HG02852 (cell line): ENCODE measurements around the gene SMAD5.

Experiments used
- ATAC-seq: cut with Tn5 transposase; IDR thresholded peaks from one replicate; pipeline ENCODE4 v1.9.1; 2021; ENCODE audit warnings: mild to moderate bottlenecking, moderate library complexity; ENCODE audit not compliant: unreplicated experiment

Gene SMAD5

GRCh38 chr5:136153581-136154236 is 21.1 kb downstream of the SMAD5 start:
- no peak for ATAC-seq

DNA sequence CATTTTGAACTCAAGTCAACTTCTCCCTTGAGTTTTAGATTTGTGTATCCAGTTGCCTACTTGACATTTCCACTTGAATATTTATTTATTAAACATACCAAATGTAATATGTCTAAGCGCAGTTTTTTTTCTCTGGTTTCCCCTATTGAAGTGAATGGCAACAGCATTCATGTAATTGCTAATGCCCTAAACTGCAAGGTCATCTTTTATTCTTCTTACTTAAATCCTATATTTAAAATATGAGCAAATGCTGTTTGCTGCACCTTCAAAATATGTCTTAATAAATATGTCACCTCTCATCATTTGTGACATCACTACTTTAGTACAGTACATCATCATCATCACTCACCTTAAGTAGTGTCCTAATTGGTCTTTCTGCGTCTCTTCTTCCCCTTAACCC is 22.4 kb downstream of the SMAD5 start:
- no peak for ATAC-seq

DNA sequence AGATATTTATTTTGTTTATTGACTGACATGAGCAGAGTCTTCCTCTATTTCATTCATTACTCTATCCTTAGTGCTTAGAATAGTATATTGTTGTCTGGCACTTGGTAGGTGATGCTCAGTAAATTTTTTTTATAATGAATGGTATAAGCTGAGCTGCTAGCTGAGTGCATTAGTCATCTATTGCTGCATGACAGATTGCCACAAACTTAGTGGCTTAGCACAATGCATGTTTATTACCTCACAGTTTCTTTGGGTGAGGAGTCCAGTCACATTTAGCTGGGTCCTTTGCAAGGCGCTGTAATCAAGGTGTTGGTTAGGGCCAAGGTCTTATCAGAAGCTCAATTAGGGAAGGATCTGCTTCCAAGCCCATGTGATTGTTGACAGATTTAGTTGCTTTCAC is 23.1 kb downstream of the SMAD5 start:
- no peak for ATAC-seq

DNA sequence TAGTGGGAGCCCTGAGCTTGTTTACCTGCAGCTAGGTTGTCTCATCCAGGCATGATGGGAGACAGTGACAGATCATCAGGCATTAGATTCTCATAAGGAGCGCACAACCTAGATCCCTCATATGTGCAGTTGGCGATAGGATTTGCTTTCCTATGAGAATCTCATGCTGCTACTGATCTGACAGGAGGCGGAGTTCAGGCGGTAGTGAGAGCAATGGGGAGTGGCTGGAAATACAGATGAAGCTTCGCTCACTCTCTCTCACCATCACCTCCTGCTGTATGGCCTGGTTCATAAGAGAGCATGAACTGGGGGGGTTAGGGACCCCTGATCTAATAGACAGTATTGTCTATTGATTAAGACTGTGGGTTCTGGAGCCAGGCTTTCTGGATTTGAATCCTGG is 24.9 kb downstream of the SMAD5 start:
- no peak for ATAC-seq

DNA sequence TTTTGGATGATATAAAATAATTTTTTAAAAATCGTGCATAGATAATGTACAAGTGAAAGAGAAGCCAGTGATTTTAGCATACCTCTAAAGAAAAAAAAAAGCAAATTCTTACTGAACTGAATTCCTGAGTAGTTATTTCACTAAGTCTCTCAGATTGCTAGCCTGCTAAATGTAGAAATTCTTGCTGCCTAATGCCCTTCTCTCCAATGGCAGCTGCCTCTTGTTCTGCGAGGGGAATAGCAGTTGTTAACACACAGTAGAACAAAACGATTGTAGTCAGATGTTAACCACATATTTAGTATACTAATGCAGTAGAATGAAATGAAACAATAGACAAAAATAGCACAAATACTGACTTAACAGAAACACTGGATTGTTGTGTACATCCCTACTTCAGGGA is 26.8 kb downstream of the SMAD5 start:
- ATAC-seq: no peak

DNA sequence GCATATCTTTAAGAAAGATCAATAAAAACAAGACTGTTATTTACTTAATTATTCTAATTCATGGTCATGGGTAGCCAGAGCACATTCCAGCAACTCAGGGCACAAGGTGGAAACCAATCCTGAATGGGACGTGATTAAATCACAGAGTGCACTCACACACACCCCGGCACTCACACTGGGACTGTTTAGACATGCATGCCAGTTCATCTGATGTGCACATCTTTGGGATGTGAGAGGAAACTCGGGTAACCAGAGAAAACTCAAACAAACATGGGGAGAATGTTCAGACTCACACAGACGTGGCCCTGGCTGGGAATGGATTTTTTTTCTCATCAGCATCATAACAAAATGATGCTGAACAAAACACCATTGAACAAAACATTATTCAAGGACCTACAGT is 29.4 kb downstream of the SMAD5 start:
- no peak for ATAC-seq

DNA sequence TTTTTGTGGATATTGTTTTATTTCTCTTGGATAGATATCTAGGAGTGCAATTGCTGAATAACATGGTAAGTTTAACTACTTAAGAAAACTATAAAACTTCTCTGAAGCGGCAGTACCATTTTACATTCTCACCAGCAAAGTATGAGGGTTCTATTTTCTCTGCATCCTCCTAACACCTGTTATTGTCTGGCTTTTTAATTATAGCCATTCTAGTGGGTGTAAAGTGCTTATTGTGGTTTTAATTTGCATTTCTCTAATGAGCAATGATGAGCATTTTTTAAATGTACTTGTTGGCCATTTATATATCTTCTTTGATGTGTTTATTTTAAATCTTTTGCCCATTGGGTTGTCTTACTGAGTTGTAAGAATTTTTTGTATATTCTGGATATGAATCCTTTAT is 31.6 kb downstream of the SMAD5 start:
- ATAC-seq: peak; percentile 46

DNA sequence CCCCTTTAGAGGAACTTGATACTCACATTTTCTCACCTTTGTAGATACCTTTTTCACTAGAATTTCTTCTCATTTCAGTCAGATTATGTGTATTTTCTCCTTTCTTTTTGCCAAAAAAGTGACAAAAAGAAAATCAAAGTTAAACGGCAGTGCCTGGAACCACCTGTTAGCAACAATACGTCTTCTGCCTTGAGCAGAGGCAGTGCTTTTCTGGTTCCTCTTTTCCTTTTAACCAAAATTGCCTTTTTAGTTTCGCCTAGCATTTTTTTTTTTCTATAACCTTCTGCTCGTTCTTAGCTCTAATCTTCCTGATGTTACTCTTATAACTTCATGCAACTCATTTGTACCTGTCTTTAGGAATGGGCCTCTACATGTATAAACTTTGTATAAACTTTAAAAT is 34.3 kb downstream of the SMAD5 start:
- peak; percentile 74 for ATAC-seq

- no peak for ATAC-seq
Measured at GRCh38 chr5:136169218-136169617, 36.6 kb downstream of the SMAD5 start.

DNA sequence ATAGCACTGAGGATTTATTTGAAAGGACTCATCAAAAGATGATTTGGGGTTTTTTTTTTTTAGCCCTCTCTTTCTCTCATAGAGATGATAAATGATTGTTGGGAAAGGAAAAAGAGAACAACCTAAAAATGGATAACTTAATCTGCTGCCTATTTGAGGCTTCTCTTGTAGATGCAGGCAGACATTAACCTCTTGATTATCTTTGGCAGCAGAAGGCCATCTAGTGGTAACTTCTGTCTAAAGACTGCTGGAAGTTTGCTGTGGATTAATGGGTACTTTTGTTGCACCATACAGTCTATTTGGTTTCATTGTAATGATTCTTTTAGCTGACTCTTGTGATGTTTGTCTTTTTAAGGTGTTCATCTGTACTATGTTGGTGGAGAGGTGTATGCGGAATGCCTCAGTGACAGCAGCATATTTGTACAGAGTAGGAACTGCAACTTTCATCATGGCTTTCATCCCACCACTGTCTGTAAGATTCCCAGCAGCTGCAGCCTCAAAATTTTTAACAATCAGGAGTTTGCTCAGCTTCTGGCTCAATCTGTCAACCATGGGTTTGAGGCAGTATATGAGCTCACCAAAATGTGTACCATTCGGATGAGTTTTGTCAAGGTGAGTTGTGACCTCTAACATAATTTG is 41.5 kb downstream of the SMAD5 start:
- ATAC-seq: peak; percentile 62

DNA sequence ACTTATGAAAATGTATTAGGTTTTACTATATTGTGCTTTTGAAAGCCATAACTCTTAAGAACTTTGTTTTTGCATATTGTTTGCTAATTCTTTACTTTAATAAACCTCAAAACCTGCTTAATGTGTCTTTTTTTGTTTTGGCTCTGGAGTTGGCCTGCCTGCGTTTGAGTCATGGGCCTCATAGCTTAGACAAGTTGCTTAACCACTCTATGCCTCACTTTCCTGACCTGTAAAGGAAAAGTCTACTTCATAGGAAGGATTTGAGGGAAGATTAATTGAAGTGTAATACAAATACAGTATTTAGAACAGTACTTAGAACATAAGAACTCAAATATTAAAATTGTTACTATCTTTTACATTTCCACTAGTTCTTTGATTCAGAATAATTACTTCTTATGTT is 50.0 kb downstream of the SMAD5 start:
- ATAC-seq: no peak

DNA sequence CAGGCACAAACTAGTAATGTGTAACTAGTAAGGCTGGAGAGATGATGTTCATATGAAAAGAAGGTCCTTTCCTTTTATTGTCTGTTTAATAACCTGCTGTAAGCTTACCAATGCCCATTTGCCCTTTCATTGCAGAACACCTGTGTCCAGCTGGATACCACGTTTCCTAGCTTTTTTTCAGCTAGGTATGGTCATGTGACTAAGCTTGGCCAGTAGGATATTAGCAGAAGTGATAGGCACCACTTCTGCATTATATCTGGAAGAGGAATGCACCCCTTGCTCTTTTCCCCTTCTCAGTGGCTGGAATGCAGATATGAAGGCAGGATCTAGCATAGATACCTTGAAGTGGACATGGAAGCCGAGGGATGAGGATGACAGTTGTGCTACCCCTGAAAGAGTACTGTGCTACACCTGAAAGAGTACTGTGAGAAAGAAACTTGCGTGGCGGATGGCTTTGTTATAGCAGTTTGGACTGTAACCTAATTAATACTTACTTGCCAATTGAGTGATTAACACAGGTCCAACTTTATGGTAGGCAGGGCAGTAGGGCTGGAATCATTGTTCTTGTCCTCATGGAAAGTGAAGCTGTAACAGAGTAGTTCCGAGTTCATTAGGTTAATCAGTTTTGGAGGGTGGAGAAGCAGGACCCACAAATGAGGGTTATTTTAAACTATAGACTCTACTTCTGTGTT is 53.5 kb downstream of the SMAD5 start:
- no peak for ATAC-seq

DNA sequence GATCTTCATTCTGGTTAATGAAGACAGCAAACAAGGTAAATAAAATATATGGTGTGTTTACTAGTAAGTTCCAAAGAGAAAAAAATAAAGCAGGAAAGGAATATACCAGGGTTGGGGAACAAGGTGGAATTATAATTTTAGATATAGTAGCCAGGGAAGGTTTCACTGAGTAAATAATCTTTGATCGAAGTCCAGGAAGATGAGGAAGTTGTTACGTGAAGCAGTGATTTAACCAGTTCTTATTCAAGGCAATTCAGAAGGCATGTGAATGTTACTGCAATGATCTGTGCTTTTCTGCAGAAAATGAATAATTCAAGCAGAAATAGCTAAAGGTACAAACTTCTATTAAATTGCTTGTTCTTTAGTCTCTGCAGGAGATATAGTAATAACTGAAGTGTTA is 54.2 kb downstream of the SMAD5 start:
- no peak for ATAC-seq

GRCh38 chr5:136188859-136189258 is 56.2 kb downstream of the SMAD5 start:
- ATAC-seq: no peak

DNA sequence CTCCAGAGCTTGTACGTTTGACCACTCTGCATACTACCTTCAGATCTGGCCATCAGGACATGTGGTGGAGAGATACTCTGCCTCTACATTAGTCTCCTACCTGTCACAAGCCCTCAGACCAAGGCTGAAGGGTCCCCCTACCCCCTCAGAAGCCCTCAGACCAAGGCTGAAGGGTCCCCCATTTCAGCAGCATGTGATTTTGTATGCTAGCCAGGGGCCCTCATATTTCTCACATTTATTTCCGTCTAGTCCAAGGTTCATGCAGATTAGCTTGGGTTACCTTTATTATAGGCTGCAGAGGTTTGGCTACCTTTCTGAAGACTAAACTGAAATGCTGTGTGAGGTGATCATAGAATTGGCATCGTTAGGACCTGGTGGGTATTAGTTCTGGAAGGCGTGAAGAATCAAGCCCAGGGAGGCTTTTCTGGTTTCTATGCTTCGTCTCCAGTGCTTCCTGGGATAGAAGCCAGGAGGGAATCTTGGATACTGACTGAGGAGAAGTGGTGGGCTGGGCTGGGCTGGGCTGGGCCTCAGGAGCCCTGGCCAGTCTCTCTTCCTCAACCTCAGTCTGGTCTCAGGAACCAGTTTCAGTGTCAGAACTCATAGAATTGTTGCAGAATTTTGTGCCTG is 57.6 kb downstream of the SMAD5 start:
- ATAC-seq: no peak

- ATAC-seq: no peak
Measured at GRCh38 chr5:136190904-136191303, 58.3 kb downstream of the SMAD5 start.

DNA sequence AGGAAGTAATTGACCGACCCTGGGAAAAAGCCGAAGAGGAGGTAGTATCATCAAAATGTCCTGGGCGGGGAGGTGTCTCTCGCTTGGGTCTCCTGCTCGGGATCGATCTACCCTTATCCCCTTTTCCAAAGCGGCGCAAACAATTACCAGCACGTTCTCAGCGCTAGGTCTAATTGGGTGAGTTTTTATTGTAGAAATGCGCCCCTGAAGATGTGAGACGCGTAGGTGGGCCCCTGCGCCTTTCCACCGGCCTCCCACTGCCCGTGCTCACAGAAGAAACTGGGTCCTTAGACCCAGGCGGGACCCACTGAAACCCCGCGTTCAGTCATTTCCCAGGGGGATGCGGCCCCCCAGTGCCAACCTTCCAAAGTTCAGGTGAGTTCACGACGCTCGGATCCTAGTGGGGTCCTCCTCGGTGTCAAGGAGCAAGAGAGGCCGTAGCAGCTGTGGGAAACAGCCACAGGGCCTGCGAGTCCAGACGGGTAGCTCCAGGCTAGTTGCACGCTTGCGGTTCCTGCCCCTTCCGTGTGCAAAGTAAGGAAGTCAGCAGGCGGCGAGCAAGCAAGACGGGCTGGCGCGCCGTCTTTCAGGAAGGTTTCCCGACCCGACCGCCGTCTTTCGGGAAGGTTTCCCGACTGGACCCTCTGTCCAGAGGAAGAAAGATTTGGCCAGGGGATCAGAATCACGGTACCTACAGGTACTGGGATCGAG is 58.8 kb downstream of the SMAD5 start:
- no peak for ATAC-seq

DNA sequence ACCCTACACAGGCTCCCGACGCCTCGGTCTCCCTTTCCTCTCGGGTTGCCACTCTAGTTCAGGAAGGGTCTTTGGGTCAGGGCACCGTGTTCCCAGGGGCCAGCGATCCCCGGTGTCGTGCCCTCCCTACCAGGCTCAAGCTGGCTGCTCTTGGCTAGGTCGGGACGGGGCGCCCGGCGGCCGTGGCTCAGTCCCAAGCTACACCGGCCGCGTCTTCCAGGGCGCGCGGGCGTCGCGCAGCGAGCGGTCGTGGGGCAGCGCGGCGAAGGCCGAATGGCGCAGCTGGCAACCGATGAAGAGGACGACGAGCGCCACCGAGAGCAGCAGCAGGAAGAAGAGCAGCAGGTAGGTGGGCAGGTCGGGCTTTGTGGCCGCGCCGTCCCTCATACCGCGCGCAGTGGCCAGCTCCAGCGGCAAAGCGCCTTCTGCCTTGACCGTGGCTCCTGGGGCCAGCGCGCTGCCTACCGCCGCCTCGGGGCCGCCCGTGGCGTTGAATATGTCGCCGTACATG is 59.4 kb downstream of the SMAD5 start:
- no peak for ATAC-seq

- no peak for ATAC-seq
Measured at GRCh38 chr5:136192526-136193321, 60.1 kb downstream of the SMAD5 start, which contains the start of gene SMIM32. Gene SMIM32 (minus strand): TSS chr5:136193162. CDS start chr5:136192524, 638 bp downstream.

DNA sequence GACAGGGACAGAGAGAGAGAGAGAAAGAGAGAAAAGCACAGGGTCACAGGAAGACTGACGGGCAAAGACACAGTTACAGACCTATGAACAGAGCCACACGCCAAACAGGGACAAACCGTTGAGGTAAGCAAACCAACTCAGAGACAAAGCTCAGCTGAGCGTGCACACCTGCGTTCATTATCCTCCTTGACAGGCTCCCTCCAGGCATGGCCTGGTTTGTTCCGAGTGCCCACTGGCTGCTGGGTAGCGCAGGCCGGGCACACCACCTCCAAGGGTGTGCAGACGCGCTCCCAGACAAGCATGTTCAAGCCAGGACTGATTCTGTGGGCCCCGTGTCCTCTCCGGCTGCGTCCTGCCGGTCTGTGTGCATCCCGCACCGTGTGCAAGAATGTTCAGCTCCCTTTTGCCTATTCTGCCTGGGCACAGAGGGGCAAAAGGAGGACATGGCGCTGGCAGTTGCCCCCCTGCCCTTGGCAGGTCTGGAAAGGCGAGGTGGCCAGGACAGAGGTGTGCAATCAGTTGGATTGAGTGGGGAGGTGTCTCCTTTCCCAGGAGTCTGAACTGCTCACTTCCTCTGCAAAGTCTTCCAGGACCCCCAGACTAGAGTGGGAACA is 60.8 kb downstream of the SMAD5 start:
- no peak for ATAC-seq
